Activated CD4-positive, CD25-positive, alpha-beta regulatory T cell treated with anti-CD3 and anti-CD28 coated beads, Interleukin-2, amount 50 U/mL, for 24 hours (primary cell): ENCODE measurements around the gene CFAP300.

ENCODE experiments used
- ATAC-seq, 2 donors: fragments of 150-1000 bp; cut with Tn5 transposase; one replicate each; pipeline ENCODE4 v1.10.0; 2021; ENCODE audit warnings: mild to moderate bottlenecking in 1 of 2, moderate library complexity in 1 of 2

The CFAP300 gene

GRCh38 chr11:102073253-102073652, 26.0 kb downstream of the CFAP300 start:
- no peak for ATAC-seq

GRCh38 chr11:102079625-102080024, 32.4 kb downstream of the CFAP300 start:
- ATAC-seq = no peak

GRCh38 chr11:102081313-102081712, 34.1 kb downstream of the CFAP300 start:
- ATAC-seq = no peak

GRCh38 chr11:102085864-102086551, 38.8 kb downstream of the CFAP300 start:
- ATAC-seq = no peak

GRCh38 chr11:102097186-102097585, 49.9 kb downstream of the CFAP300 start:
- ATAC-seq = no peak

GRCh38 chr11:102099755-102100154, 52.5 kb downstream of the CFAP300 start:
- ATAC-seq = no peak

GRCh38 chr11:102108734-102109440, 61.6 kb downstream of the CFAP300 start:
- ATAC-seq = no peak

GRCh38 chr11:102109896-102110760, 62.9 kb downstream of the CFAP300 start, which contains the start of gene YAP1:
YAP1 (plus strand) TSS chr11:102110447; CDS start chr11:102110849, 402 bp downstream.
- peak; percentile 72 to 74 for ATAC-seq

GRCh38 chr11:102110761-102111010, 63.4 kb downstream of the CFAP300 start:
- no peak for ATAC-seq

GRCh38 chr11:102111011-102111786, 64.0 kb downstream of the CFAP300 start:
- no peak for ATAC-seq

- peak; percentile 50 to 57 for ATAC-seq
Observed at GRCh38 chr11:102111787-102112508, 64.7 kb downstream of the CFAP300 start.

GRCh38 chr11:102112509-102112821, 65.2 kb downstream of the CFAP300 start:
- no peak for ATAC-seq

- ATAC-seq = no peak
Observed at GRCh38 chr11:102114032-102114431, 66.8 kb downstream of the CFAP300 start.

GRCh38 chr11:102115557-102115956, 68.3 kb downstream of the CFAP300 start:
- ATAC-seq = no peak

- ATAC-seq = no peak
Observed at GRCh38 chr11:102116453-102117205, 69.4 kb downstream of the CFAP300 start.

GRCh38 chr11:102117472-102118113, 70.4 kb downstream of the CFAP300 start:
- ATAC-seq = no peak

GRCh38 chr11:102118937-102119336, 71.7 kb downstream of the CFAP300 start:
- ATAC-seq = no peak

- no peak for ATAC-seq
Observed at GRCh38 chr11:102119997-102120396, 72.8 kb downstream of the CFAP300 start.

- no peak for ATAC-seq
Observed at GRCh38 chr11:102120437-102120973, 73.3 kb downstream of the CFAP300 start.

GRCh38 chr11:102121329-102121728, 74.1 kb downstream of the CFAP300 start:
- no peak for ATAC-seq
